Measurements from ENCODE around the gene ASS1.

GRCh38 chr9:130443840-130444492 lies 795 bp upstream of the ASS1 start:
- TF ChIP-seq CTCF (conservative IDR thresholded peaks at IDR 0.05) (no peak), ZFX (IDR thresholded peaks at IDR 0.05) (no peak)

All from C4-2B (cell line).